ENCODE data around the gene DNAAF8. TPM values are rescaled to one million over a fixed set of nuclear protein-coding genes. Genes with fewer than 3 reads are reported as not detected.

DNAAF8 gene
- total RNA-seq, 2 donors from 2014 or later, result 0.61 to 0.69 TPM

DNA sequence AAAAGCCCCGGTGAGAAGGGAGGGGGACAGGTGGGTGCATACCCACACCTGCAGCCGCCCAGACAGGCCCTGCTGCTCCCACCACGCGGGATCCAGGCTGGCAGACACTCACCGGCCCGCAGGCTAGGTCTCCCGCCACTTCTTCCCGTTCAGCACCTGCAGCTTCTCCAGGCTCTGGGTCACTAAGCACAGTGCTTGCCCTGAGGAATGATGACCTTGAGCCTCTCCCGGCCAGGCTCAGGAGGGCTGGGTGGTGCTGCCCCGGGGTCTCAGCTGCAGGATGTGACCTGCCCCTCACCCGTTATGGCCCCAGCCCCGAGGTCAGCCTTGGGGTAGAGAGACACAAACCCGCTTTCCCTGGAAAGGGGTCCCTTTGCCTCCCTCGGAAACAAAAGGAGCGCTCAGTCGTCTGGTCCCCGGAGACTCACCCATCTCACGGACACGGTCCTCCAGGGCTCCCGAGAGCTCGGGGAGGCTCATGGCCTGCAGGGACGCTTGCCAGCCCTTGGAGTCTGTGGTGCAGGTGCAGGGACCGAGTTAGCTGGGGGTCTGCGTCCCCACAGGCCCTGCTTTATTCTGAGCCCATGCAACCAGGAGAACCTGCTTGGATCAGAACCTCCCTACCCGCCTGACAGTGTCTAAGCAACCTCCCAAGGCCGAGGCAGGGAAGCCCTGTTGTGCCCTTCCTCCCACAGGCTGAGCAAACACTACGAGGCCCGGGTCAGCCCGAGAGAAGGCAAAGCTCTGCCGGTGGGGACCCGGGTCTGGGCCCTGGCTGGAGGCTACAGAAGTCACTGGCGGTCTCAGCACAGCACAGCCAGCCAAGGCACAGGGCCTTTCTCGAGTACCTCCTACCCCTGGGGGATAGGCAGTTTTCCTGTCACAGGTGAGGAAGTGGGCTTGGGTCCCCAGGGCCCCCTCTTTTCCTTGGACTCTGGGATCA is 37.2 kb upstream of the DNAAF8 start:
- Histone ChIP-seq H3K36me3 (peaks cover 12% of the 10 kb centered on the region), H3K27ac (no peak overlapping the region), H3K9me3 (no peaks in the 10 kb centered on the region), H3K27me3 (no peaks in the 10 kb centered on the region), H3K9ac (ENCODE audit: low read depth in 2 of 2, low read length in 2 of 2) (no peak overlapping the region), H3K4me3 (no peak overlapping the region), H3K4me1 (peaks cover 9% of the 10 kb centered on the region)
- intact Hi-C loops (cut with DNase I), result no loop called here
- TF ChIP-seq, protein P1, sequence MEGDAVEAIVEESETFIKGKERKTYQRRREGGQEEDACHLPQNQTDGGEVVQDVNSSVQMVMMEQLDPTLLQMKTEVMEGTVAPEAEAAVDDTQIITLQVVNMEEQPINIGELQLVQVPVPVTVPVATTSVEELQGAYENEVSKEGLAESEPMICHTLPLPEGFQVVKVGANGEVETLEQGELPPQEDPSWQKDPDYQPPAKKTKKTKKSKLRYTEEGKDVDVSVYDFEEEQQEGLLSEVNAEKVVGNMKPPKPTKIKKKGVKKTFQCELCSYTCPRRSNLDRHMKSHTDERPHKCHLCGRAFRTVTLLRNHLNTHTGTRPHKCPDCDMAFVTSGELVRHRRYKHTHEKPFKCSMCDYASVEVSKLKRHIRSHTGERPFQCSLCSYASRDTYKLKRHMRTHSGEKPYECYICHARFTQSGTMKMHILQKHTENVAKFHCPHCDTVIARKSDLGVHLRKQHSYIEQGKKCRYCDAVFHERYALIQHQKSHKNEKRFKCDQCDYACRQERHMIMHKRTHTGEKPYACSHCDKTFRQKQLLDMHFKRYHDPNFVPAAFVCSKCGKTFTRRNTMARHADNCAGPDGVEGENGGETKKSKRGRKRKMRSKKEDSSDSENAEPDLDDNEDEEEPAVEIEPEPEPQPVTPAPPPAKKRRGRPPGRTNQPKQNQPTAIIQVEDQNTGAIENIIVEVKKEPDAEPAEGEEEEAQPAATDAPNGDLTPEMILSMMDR (IDR thresholded peaks at IDR 0.05), result no peak
- DNase-seq, result no peak

DNA sequence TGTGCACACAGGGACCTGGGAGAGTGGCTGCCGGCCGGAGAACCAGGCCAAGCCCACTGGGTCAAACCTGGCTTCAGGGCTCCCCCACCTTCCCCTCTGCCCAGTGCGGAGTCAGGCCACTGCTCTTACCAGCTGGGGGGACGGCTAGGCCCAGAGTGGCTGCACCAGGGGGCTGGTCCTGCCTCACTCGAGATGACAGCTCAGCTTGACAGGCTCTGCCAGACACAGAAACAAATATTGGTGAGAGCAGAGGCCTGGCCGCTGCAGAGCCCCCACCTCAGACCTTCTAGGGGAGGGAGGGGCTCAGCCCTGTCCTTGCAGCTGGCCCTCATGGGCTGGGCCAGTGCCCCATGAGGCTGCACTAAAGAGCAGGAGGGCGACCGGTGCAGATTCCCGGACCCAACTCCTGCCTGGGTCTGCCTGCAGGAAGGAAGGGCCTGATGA is 36.5 kb upstream of the DNAAF8 start:
- no peak for DNase-seq
- no peaks in the 10 kb centered on the region for H3K9me3 ChIP-seq
- H3K27ac ChIP-seq, result no peak overlapping the region
- H3K36me3 ChIP-seq, result peaks cover 12% of the 10 kb centered on the region
- H3K9ac ChIP-seq (ENCODE audit: low read depth in 2 of 2, low read length in 2 of 2), result no peak overlapping the region
- H3K4me3 ChIP-seq, result no peak overlapping the region
- H3K27me3 ChIP-seq, result no peaks in the 10 kb centered on the region
- intact Hi-C loops (cut with DNase I), result no loop called here
- TF ChIP-seq, protein P1 (IDR thresholded peaks at IDR 0.05), result no peak
- H3K4me1 ChIP-seq, result peaks cover 14% of the 10 kb centered on the region

DNA sequence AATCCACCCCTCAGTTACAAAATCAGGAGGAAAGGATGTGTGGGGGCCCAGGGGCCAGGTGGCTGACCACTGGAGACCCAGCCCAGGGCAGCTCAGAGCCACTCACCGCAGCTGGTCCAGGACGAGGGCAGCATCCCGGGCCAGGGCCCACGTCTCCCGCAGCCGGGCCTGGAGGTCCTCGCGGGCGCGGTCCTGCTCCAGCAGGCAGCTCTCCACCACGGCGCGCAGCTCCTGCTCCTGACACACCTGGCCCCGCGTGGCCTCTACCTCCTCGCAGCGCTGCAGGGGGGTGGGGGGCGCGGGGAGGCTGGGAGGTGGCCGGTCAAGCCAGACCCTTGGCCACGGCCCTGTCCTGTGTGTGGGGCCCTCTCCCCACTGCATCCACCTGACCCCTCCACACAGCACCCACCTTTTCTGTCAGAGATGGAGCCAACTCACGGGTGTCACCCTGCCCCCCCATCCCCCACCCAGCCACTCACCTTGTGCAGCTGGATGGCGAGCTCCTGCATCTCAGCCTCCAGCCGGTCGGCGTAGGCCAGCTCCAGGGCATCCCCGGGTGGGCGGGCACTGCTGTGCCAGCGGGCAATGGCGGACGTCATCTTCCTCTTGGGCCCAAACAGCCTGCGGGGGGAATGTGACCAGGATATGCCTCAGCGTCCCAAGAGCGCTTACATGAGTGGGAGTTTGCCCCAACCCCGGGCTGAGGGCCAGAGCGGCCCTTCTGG is 35.9 kb upstream of the DNAAF8 start:
- H3K4me1 ChIP-seq, result peaks cover 14% of the 10 kb centered on the region
- TF ChIP-seq, protein P1 (IDR thresholded peaks at IDR 0.05), result no peak
- H3K27ac ChIP-seq, result no peak overlapping the region
- H3K9ac ChIP-seq (ENCODE audit: low read depth in 2 of 2, low read length in 2 of 2), result no peak overlapping the region
- intact Hi-C loops (cut with DNase I), result no loop called here
- no peak overlapping the region for H3K4me3 ChIP-seq
- peaks cover 12% of the 10 kb centered on the region for H3K36me3 ChIP-seq
- no peaks in the 10 kb centered on the region for H3K27me3 ChIP-seq
- H3K9me3 ChIP-seq, result no peaks in the 10 kb centered on the region
- DNase-seq, result no peak

DNA sequence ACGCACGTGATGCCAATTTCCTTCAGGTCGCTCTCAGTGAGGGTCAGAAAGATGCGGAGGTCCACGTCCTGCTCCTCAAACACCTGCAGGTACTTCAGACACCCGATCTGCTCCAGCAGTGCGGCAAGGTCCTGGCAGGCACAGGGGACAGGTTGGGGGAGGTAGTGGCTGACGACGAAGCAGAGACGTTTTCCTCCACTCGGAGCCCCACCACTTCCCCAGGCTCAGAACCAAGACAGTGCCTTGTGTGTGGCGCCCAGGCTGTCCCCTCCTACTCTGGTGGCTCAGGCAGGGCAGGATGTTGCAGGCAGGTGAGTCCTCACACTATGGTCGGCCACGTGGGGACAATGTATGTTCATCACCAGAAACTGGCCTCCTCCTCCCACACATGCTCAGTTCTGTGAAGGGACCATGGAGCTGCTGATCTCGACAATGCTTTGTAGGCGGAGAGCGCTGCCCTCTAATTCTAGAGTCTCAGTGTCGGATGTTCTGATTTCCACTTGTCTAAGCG is 35.2 kb upstream of the DNAAF8 start:
- no peak for DNase-seq
- Histone ChIP-seq H3K36me3 (peaks cover 12% of the 10 kb centered on the region), H3K9ac (ENCODE audit: low read depth in 2 of 2, low read length in 2 of 2) (no peak overlapping the region), H3K4me3 (no peak overlapping the region), H3K27me3 (no peaks in the 10 kb centered on the region), H3K9me3 (no peaks in the 10 kb centered on the region), H3K4me1 (peaks cover 14% of the 10 kb centered on the region), H3K27ac (no peak overlapping the region)
- TF ChIP-seq, protein P1 (IDR thresholded peaks at IDR 0.05), result no peak
- intact Hi-C loops (cut with DNase I), result no loop called here

DNA sequence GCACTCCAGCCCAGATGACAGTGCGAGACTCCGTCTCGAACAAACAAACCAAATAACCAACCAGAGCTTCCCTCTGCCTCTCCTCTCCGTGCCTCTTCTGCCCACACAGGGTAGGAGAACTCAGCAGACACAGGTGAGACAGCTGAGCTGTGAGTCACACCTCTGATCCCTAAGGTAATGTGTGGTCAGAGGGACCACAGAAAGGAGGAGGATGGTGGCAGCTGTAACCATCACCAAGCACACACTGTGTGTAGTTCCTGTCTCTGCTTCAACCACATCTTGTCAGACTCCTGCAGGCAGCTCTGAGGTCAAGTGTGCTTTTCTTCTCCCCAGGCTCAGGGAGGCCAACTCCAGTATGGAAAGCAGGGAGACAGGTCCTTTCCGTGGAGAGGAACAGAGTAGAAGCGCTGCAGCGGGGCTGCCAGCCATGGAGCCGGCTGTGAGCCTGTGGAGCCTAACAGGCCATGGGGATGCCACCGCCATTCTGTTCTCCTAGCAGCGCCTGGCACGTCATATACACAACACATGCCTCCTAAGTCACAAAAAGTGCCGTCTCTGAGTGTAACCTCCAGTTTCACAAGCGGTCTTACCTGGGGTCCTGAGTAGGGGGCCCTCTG is 33.8 kb upstream of the DNAAF8 start:
- H3K9me3 ChIP-seq, result no peaks in the 10 kb centered on the region
- no peak for DNase-seq
- H3K27me3 ChIP-seq, result no peaks in the 10 kb centered on the region
- TF ChIP-seq, protein P1 (IDR thresholded peaks at IDR 0.05), result no peak
- no peak overlapping the region for H3K27ac ChIP-seq
- no peak overlapping the region for H3K9ac ChIP-seq (ENCODE audit: low read depth in 2 of 2, low read length in 2 of 2)
- H3K4me3 ChIP-seq, result no peak overlapping the region
- intact Hi-C loops (cut with DNase I), result no loop called here
- peaks cover 12% of the 10 kb centered on the region for H3K36me3 ChIP-seq
- peaks cover 9% of the 10 kb centered on the region for H3K4me1 ChIP-seq

All from colonic mucosa (tissue), 4 donors.